Heart left ventricle (tissue), 16 donors: Measurements from ENCODE around the gene ZBTB7C. TPM values are rescaled to one million over a fixed set of nuclear protein-coding genes. Genes with fewer than 3 reads are reported as not detected.
A peak's percentile ranks its signal among the peaks of the same experiment; 100 is the strongest.

ENCODE experiments used
- ATAC-seq, 4 donors: fragments of 200-7000 bp; cut with Tn5 transposase; one replicate each; pipeline ENCODE4 v1.9.1; 2020 to 2022; ENCODE audit warnings: moderate library complexity in 4 of 4, mild to moderate bottlenecking in 3 of 4, moderate number of reproducible peaks in 1 of 4
- DNase-seq, 5 donors: peaks; one replicate each; pipeline ENCODE4 v3.0.0-alpha.2; 2020
- H3K27ac ChIP-seq, 12 donors: fragments of 200-600 bp; sonication (generic) in 4 of 12; one replicate each; pipeline versions ENCODE4 v1.5.0 to v1.8.0; 2016 to 2022; ENCODE audit warnings: mild to moderate bottlenecking in 2 of 12
- H3K27me3 ChIP-seq, 9 donors: fragments of 200-600 bp; sonication (generic) in 2 of 9; one replicate each; pipeline versions ENCODE4 v1.5.1 to v1.8.0; 2016 to 2022; ENCODE audit warnings: mild to moderate bottlenecking in 3 of 9
- H3K36me3 ChIP-seq, 9 donors: fragments of 200-600 bp; sonication (generic) in 2 of 9; one replicate each; pipeline versions ENCODE4 v1.5.0 to v1.8.0; 2018 to 2022; ENCODE audit warnings: mild to moderate bottlenecking in 2 of 9
- H3K4me1 ChIP-seq, 12 donors: fragments of 200-600 bp; sonication (generic) in 4 of 12; one replicate each; pipeline versions ENCODE4 v1.5.0 to v1.8.0; 2016 to 2022; ENCODE audit warnings: mild to moderate bottlenecking in 3 of 12
- H3K4me3 ChIP-seq, 12 donors: fragments of 200-600 bp; sonication (generic) in 4 of 12; one replicate each; pipeline versions ENCODE4 v1.5.0 to v1.8.0; 2017 to 2022; ENCODE audit warnings: mild to moderate bottlenecking in 9 of 12, moderate library complexity in 4 of 12
- H3K9me3 ChIP-seq, 12 donors: fragments of 200-600 bp; sonication (generic) in 4 of 12; one replicate each; pipeline versions ENCODE4 v1.5.0 to v1.8.0; 2016 to 2022; ENCODE audit warnings: mild to moderate bottlenecking in 1 of 12
- POLR2A ChIP-seq, 2 donors: fragments of 450-650 bp; IDR thresholded peaks; one replicate each; pipeline ENCODE4 v1.6.1; 2017; ENCODE audit warnings: antibody characterized with exemption in 2 of 2, mild to moderate bottlenecking in 2 of 2, moderate library complexity in 2 of 2
- WGBS, 4 donors: extraction: QIAGEN DNeasy Blood & Tissue Kit in 2 of 4; methylation state at CpG; one replicate each; pipeline versions ENCODE4 v1.1.5 to v1.1.7; 2013 to 2018; 5-methylcytosine and 5-hydroxymethylcytosine counted together
- intact Hi-C, 10 donors: fragments of 100-400 bp; cut with DNase I; formaldehyde crosslinking; loops; one replicate each; pipeline versions ENCODE4 v1.11.1 to v1.14.2; 2022
- polyA plus RNA-seq, 2 donors: library from polyadenylated mRNA; stranded (reverse); fragments of 200-250 nt; gene quantifications; one replicate each; pipeline ENCODE4 v1.2.3, GENCODE V29; 2013
- total RNA-seq, 9 donors: library from RNA; depleted of rRNA in 2 of 9; stranded (reverse); fragments of >200 nt in 2 of 9; fragmentation: NEBNext Ultra II Directional in 3 of 9; extraction: Animal tissue kit (Norgen Biotek cat#: 25700) in 3 of 9; gene quantifications; one replicate each; pipeline versions ENCODE4 v1.1.0 to v1.2.4, GENCODE V29; 2016 to 2023
- TF ChIP-seq, protein P1 (sequence below), 12 donors: fragments of 200-600 bp; sonication (generic) in 4 of 12; IDR thresholded peaks; one replicate each; pipeline versions ENCODE4 v1.5.0 to v1.8.0; 2018 to 2022; ENCODE audit warnings: antibody characterized with exemption in 12 of 12, mild to moderate bottlenecking in 5 of 12
- donor health status: ischemic (EF 13 %, LVEDD 7.1; RV severe dilation, severe dysfunction).
- donor health status: healthy with polysubstance abuse.
- donor health status: DM: no; HTN: yes; CAD: no.
- donor health status: DM: no; HTN: no; CAD: no.
- donor health status: ischemic (EF 25% LVEDD 6.9; RV normal size, moderate dysfunction).
- donor health status: ischemic (EF 25% LVEDD 5.7; RV mildly dilated, moderate dysfunction).
- donor health status: healthy.
- donor health status: DM: yes; HTN: yes; CAD: no.
- donor health status: ischemic (EF 35%, LVEDD 5.7; RV mildly dilated, moderate dysfunction).
- donor health status: nonischemic (EF 11% LVEDD 7.7; RV severe dilation, severe dysfunction).
- donor health status: DM: yes; HTN: yes; CAD: no.
- donor health status: PGD.
- donor health status: ischemic (EF 29% LVEDD 5.4; RV normal size, mild dysfunction).
- donor health status: nonischemic (EF 23%, LVEDD 6.1; RV moderate dilation, normal function).

Gene ZBTB7C
- total and polyA plus RNA-seq, 11 donors, result 0.68 to 7.5 (median 2.3) TPM

DNA sequence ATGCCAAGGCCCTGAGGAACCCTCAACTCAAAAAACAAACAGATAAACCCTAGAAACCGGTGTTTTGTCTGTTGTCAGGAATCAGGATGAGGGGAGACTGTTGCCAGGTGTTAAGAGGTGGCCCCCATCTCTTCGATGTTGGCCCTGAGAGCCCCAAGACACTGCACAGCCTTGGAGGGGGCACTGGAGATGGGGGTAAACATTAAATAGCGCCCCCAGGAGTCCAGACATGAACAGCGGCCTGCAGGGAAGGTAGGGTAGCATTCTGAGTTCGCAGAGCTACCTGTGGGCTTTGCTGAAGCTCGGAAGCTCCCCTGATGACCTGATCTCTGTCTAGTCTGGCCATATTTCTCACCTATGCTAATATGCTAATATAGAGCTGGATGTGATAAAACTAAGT, 381.1 kb downstream of the ZBTB7C start:
- Histone ChIP-seq H3K27me3 (no peaks in the 10 kb centered on the region), H3K4me3 (no peak overlapping the region), H3K36me3 (no peaks in the 10 kb centered on the region), H3K4me1 (peaks cover 0 to 33% (median 14%) of the 10 kb centered on the region in 12 donors), H3K9me3 (no peaks in the 10 kb centered on the region), H3K27ac (no peak overlapping the region)
- TF ChIP-seq, protein P1, sequence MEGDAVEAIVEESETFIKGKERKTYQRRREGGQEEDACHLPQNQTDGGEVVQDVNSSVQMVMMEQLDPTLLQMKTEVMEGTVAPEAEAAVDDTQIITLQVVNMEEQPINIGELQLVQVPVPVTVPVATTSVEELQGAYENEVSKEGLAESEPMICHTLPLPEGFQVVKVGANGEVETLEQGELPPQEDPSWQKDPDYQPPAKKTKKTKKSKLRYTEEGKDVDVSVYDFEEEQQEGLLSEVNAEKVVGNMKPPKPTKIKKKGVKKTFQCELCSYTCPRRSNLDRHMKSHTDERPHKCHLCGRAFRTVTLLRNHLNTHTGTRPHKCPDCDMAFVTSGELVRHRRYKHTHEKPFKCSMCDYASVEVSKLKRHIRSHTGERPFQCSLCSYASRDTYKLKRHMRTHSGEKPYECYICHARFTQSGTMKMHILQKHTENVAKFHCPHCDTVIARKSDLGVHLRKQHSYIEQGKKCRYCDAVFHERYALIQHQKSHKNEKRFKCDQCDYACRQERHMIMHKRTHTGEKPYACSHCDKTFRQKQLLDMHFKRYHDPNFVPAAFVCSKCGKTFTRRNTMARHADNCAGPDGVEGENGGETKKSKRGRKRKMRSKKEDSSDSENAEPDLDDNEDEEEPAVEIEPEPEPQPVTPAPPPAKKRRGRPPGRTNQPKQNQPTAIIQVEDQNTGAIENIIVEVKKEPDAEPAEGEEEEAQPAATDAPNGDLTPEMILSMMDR (IDR thresholded peaks at IDR 0.05), result no peak
- TF ChIP-seq POLR2A (IDR thresholded peaks at IDR 0.05), result no peak
- ATAC-seq (no peak), DNase-seq (no peak)
- 83 to 92% (median 86%) methylated on average over 6 of the region's 6 CpGs for WGBS, 4 donors
- intact Hi-C loops, result loop anchor here in 1 of 10 donors (5.0 kb wide), 1 partner anchor 434 kb away; no protein-coding TSS in a partner anchor

DNA sequence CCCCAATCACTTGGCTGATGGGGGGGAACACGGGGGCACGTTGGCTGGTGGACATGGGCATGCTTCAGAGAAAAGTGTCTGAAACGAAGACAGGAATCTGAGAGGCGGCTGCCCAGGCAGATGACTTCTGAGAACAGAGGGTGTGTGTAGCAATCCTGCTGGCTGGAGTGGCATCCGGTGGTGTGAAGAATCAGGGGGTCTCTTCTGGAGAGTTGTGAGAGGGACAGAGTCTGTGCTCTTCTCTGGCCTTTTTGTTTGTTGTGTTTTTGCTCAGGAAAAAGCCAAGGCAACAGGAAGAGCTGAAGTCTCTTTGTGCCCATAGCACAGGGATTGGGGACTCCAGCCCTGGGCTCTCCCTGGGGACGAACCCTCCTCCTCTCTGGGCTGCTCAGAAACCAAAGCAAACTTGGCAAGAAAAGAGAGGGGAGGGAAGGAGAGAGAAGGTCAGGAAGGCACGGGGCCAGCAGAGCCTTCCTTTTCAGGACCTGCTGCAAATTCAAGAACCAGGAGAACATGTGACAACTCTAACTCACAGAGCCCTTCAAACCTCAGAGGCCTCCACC, 381.7 kb downstream of the ZBTB7C start:
- H3K4me3 ChIP-seq, result no peak overlapping the region
- peak overlapping the region in 1 of 12 donors; percentile 5 for H3K27ac ChIP-seq
- no peaks in the 10 kb centered on the region for H3K9me3 ChIP-seq
- no peaks in the 10 kb centered on the region for H3K27me3 ChIP-seq
- DNase-seq (peak in 1 of 5 donors; percentile 25), ATAC-seq (peak in 2 of 4 donors; percentile 10 to 15)
- H3K4me1 ChIP-seq, result peaks cover 0 to 37% (median 14%) of the 10 kb centered on the region in 12 donors
- intact Hi-C loops, result loop anchor here in 1 of 10 donors (5.0 kb wide), 1 partner anchor 435 kb away; no protein-coding TSS in a partner anchor
- TF ChIP-seq POLR2A (IDR thresholded peaks at IDR 0.05), result no peak
- TF ChIP-seq, protein P1 (IDR thresholded peaks at IDR 0.05), result no peak
- WGBS, 4 donors, result 21 to 39% (median 36%) methylated on average over 7 of the region's 7 CpGs
- H3K36me3 ChIP-seq, result no peaks in the 10 kb centered on the region

DNA sequence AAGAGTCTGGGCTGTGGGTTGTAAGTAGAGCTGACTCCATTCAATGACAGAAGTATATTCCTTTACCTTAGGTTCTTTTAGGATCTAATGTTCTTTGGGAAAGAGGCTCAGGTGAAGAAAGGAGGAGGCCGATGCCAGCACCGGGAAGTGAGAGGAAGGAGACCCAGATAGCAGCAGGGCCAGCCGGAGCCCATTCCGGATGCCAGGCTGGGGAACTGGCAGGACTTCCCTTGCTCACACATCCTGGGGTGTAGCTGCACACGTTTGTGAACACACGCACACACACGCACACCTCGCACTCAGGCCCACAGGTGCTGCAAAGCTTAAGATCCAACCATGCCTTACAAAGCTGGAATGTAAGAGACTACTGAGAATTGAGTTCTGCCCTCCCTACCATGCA, 383.0 kb downstream of the ZBTB7C start:
- Histone ChIP-seq H3K27ac (no peak overlapping the region), H3K27me3 (peaks cover 0 to 9% (median 0%) of the 10 kb centered on the region in 9 donors), H3K4me1 (peaks cover 0 to 34% (median 14%) of the 10 kb centered on the region in 12 donors), H3K36me3 (no peaks in the 10 kb centered on the region), H3K4me3 (no peak overlapping the region), H3K9me3 (no peaks in the 10 kb centered on the region)
- no peak for DNase-seq
- intact Hi-C loops, result loop anchor here in 1 of 10 donors (5.0 kb wide), 1 partner anchor 436 kb away; no protein-coding TSS in a partner anchor
- WGBS, 4 donors, result 88 to 93% (median 91%) methylated on average over 8 of the region's 8 CpGs
- TF ChIP-seq, protein P1 (IDR thresholded peaks at IDR 0.05), result no peak
- TF ChIP-seq POLR2A (IDR thresholded peaks at IDR 0.05), result no peak
- ATAC-seq, result no peak

DNA sequence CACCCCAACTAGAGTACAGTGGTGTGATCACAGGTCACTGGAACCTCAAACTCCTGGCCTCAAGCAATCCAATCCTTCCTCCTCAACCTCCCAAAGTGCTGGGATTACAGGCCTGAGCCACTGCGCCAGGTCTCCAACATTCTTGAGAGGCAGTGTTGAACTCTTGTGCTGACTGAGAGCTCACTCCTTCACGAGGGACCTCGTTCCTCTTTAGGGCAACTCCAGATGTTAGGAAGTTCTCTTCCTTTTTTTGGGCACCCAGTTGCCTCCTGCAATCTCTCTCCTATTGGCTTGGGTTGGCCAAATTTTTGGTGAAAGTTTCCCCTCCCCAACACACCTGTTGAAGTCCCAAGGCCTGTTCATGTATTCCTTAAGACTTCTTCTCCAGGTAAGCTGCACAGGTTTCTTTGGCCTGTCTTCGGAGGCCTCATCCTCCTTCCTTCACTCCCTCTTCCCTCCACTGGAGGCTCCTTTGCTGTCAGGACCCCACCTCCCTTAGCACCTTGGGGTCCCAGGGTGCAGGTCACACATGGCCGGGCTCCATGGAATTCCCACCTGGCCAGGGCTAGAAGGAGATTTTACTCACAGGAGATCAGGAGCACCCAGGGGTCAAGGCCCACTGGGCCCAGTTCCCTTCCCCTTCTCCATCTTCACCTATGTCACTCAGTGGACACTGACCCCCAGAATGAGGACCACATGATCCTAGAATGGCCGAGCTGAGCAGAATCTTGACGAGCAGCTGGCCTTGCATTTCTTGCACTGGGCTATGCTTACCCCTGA, 384.1 kb downstream of the ZBTB7C start:
- peaks cover 0 to 33% (median 14%) of the 10 kb centered on the region in 12 donors for H3K4me1 ChIP-seq
- DNase-seq (no peak), ATAC-seq (no peak)
- H3K4me3 ChIP-seq, result no peak overlapping the region
- no peaks in the 10 kb centered on the region for H3K36me3 ChIP-seq
- TF ChIP-seq, protein P1 (IDR thresholded peaks at IDR 0.05), result no peak
- no peak for TF ChIP-seq POLR2A (IDR thresholded peaks at IDR 0.05)
- WGBS, 4 donors, result 94 to 95% (median 94%) methylated on average over 7 of the region's 7 CpGs
- H3K27me3 ChIP-seq, result peaks cover 0 to 9% (median 0%) of the 10 kb centered on the region in 9 donors
- no peaks in the 10 kb centered on the region for H3K9me3 ChIP-seq
- intact Hi-C loops, result loop anchor here in 4 of 10 donors (5.0 kb wide), 3 partner anchors 248 to 437 kb away; no protein-coding TSS in a partner anchor
- H3K27ac ChIP-seq, result no peak overlapping the region
